ENCODE measurements around the gene SSTR5.

GRCh38 chr16:1108299-1109252, 36.0 kb downstream of the SSTR5 start:
- TF ChIP-seq POLR2A (IDR thresholded peaks at IDR 0.05) (no peak), CTCF (IDR thresholded peaks at IDR 0.05) (no peak), POLR2AphosphoS5 (IDR thresholded peaks at IDR 0.05) (no peak), EP300 (IDR thresholded peaks at IDR 0.05) (no peak)
